ENCODE data around the gene HDAC5.

The HDAC5 gene

DNA sequence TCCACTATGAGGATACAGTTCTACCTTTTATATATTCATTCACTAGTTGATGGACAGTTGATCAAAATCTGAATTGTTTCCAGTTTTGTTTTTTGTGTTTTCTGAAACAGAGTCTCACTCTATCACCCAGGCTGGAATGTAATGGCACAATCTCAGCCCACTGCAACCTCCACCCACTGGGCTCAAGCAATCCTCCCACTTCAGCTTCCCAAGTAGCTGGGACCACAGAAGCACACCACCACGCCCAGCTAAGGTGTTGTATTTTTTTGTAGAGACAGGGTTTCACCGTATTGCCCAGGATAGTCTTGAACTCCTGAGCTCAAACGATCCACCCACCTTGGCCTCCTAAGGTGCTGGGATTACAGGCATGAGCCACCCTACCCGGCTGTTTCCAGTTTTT, 78.0 kb downstream of the HDAC5 start:
- H3K27ac ChIP-seq = no peak overlapping the region
- H3K4me1 ChIP-seq (ENCODE audit: control insufficient read depth in 1 of 2, insufficient read depth in 1 of 2, low read depth in 1 of 2, low read length in 1 of 2) = peaks cover 21 to 25% of the 10 kb centered on the region in 2 experiments
- TF ChIP-seq, protein P1, sequence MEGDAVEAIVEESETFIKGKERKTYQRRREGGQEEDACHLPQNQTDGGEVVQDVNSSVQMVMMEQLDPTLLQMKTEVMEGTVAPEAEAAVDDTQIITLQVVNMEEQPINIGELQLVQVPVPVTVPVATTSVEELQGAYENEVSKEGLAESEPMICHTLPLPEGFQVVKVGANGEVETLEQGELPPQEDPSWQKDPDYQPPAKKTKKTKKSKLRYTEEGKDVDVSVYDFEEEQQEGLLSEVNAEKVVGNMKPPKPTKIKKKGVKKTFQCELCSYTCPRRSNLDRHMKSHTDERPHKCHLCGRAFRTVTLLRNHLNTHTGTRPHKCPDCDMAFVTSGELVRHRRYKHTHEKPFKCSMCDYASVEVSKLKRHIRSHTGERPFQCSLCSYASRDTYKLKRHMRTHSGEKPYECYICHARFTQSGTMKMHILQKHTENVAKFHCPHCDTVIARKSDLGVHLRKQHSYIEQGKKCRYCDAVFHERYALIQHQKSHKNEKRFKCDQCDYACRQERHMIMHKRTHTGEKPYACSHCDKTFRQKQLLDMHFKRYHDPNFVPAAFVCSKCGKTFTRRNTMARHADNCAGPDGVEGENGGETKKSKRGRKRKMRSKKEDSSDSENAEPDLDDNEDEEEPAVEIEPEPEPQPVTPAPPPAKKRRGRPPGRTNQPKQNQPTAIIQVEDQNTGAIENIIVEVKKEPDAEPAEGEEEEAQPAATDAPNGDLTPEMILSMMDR (IDR thresholded peaks at IDR 0.05) = no peak
- H3K9me3 ChIP-seq = no peaks in the 10 kb centered on the region
- no peaks in the 10 kb centered on the region for H3K27me3 ChIP-seq
- peaks cover 29% of the 10 kb centered on the region for H3K36me3 ChIP-seq
- no peak overlapping the region for H3K4me3 ChIP-seq (ENCODE audit: low read depth in 1 of 2, low read length in 1 of 2)

DNA sequence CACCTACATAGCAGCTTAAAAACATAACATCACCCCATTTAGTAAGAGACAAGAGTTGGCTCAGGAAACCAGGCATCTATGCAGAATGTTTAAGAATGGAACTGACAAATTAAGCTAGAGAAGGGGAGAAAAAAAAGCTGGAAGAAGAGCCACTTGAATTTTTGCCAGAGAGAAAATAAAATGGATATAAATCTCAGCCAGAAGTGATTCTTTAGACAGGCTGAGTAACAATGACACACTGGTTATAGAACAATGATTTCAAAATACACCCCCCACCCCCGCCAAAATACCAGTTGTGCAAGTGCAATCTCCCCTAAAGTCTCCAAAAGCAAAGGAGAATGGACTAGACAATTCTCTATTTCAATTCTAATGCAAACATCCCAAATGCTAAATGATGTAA, 79.4 kb downstream of the HDAC5 start:
- no peaks in the 10 kb centered on the region for H3K9me3 ChIP-seq
- peaks cover 15% of the 10 kb centered on the region for H3K36me3 ChIP-seq
- H3K27me3 ChIP-seq = no peaks in the 10 kb centered on the region
- no peak overlapping the region for H3K4me3 ChIP-seq (ENCODE audit: low read depth in 1 of 2, low read length in 1 of 2)
- H3K4me1 ChIP-seq (ENCODE audit: control insufficient read depth in 1 of 2, insufficient read depth in 1 of 2, low read depth in 1 of 2, low read length in 1 of 2) = peaks cover 21 to 25% of the 10 kb centered on the region in 2 experiments
- H3K27ac ChIP-seq = peak overlapping the region; percentile 66
- TF ChIP-seq, protein P1 (IDR thresholded peaks at IDR 0.05) = no peak

DNA sequence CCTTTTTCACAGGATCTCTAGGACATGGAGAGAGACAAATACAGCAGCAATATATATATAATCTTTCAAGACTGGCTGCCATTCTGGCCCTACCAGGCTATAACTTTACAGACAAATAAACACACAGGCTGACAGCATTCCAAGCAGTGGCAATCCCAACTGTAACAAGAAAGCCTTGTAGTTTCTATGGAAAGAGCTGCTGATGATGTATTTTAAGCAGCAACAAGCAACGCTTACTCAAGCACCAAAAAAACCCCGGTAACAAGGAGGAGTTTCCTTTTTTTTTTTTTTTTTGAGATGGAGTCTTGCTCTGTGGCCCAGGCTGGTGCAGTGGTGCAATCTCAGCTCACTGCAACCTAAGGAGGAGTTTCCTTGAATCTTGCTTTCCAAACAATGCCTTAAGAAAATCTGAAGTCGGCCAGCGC, 80.2 kb downstream of the HDAC5 start:
- H3K9me3 ChIP-seq = no peaks in the 10 kb centered on the region
- H3K4me3 ChIP-seq (ENCODE audit: low read depth in 1 of 2, low read length in 1 of 2) = peak overlapping the region in 1 of 2 experiments; percentile 6
- H3K4me1 ChIP-seq (ENCODE audit: control insufficient read depth in 1 of 2, insufficient read depth in 1 of 2, low read depth in 1 of 2, low read length in 1 of 2) = peaks cover 21 to 25% of the 10 kb centered on the region in 2 experiments
- H3K27ac ChIP-seq = peak overlapping the region; percentile 66
- no peaks in the 10 kb centered on the region for H3K27me3 ChIP-seq
- peaks cover 18% of the 10 kb centered on the region for H3K36me3 ChIP-seq
- TF ChIP-seq, protein P1 (IDR thresholded peaks at IDR 0.05) = no peak

DNA sequence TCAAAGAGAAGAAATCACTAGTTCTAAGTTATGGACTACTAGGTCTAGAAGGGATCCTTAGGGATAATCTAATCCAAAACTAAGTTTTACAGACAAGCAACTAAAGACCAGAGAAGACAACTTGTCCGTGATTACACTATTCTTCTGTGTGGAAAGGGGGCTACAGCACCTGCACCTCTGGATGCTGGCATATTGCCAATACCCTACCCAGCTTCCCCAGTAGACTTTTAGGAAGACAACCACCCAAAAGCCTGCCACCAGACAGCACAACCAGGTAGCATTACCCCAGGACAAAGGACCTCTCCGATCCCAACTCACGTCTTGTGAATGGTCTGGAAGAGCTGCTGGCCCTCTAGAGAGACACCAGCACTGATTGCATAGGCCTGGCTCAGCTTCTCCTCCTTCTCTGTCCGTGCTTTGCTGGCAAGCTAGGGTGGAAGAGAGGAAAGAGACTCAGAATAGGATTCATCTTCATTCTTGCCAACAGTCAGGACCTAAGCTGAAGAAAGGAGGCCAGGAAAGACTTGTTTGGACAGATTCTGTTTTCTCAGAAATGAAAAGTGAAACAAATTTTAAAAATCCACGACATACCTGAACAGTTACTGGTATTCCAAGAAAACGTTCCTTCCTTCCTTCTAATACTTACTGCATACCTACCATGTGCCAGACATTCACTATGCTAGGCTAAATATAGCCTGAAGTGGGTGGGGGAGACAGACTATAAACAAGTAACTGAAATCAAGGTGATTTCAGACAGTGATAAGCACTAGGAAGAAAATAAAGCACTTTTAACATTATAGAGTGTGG, 83.4 kb downstream of the HDAC5 start:
- no peaks in the 10 kb centered on the region for H3K9me3 ChIP-seq
- no peak overlapping the region for H3K4me3 ChIP-seq (ENCODE audit: low read depth in 1 of 2, low read length in 1 of 2)
- H3K36me3 ChIP-seq = peaks cover 29% of the 10 kb centered on the region
- H3K27me3 ChIP-seq = no peaks in the 10 kb centered on the region
- peaks cover 21 to 25% of the 10 kb centered on the region in 2 experiments for H3K4me1 ChIP-seq (ENCODE audit: control insufficient read depth in 1 of 2, insufficient read depth in 1 of 2, low read depth in 1 of 2, low read length in 1 of 2)
- TF ChIP-seq, protein P1 (IDR thresholded peaks at IDR 0.05) = no peak
- H3K27ac ChIP-seq = no peak overlapping the region

DNA sequence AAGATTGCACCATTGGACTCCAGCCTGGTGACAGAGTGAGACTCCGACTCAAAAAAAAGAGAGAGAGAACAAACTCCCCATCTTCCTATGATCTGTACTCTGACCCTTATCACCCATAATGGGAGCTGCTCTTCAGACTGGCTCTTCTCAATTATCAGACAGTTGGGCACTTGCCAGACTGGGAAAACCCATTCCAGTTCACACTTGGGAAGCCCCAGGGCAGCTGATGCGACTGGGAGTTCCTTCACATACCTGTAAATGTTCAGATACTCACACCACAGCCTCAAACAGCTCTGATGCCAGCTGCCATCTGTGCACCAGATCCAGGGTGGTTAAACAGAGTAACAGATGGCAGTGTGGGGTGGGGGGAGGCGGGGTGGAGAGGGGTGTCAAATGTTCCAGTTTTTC, 84.8 kb downstream of the HDAC5 start:
- H3K4me3 ChIP-seq (ENCODE audit: low read depth in 1 of 2, low read length in 1 of 2) = no peak overlapping the region
- H3K27me3 ChIP-seq = no peaks in the 10 kb centered on the region
- TF ChIP-seq, protein P1 (IDR thresholded peaks at IDR 0.05) = no peak
- no peaks in the 10 kb centered on the region for H3K9me3 ChIP-seq
- H3K36me3 ChIP-seq = peaks cover 38% of the 10 kb centered on the region
- H3K27ac ChIP-seq = no peak overlapping the region
- H3K4me1 ChIP-seq (ENCODE audit: control insufficient read depth in 1 of 2, insufficient read depth in 1 of 2, low read depth in 1 of 2, low read length in 1 of 2) = peaks cover 10 to 17% of the 10 kb centered on the region in 2 experiments
